ENCODE measurements around the gene VCX3B. TPM values are rescaled to one million over a fixed set of nuclear protein-coding genes. Genes with fewer than 3 reads are reported as not detected.
"Not testable (repeated sequence)": the region's sequence is repeated elsewhere in the genome, so short reads cannot be mapped to it uniquely, and the experiment has no call there.

The VCX3B gene
- polyA plus RNA-seq (ENCODE audit: insufficient read length in 10 of 10), result under 1 TPM in 5 of 10 donors, not detected in 5; 0.13 to 0.53 (median 0.35) TPM
- long read RNA-seq, donor 1, result 0 reads
- long read RNA-seq, donor 2, result 0 reads
- long read RNA-seq, donor 3, result 0 reads
- long read RNA-seq, donor 4, result 0 reads
- long read RNA-seq, donor 5, result 0 reads
- long read RNA-seq, donor 6, result 0 reads
- long read RNA-seq, donor 7, result 0 reads
- long read RNA-seq, donor 8, result 0 reads
- long read RNA-seq, donor 9, result 0 reads

DNA sequence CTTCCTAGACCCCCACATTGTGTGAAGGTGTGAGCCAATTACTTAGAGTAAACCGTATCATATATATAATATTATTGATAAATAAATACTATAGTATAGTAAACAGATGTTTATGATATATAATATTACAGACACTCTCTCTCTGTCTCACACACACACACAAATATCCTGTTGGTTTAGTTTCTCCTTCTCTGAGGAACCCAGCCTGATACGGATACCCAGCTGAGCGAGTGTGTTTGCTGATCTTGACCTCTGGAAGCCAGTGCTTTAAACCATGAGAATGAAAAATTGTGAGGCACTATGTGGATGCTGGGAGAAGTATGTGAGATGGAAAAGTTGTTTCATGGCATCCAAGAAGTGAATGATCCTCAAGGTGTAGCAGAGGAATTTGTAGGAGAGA, at the start of gene VCX3B:
VCX3B (plus strand) TSS at position 301 of the 400 bp plus-strand sequence. CDS start 621 bp downstream, outside the sequence.
- not testable (repeated sequence) for DNase-seq

DNA sequence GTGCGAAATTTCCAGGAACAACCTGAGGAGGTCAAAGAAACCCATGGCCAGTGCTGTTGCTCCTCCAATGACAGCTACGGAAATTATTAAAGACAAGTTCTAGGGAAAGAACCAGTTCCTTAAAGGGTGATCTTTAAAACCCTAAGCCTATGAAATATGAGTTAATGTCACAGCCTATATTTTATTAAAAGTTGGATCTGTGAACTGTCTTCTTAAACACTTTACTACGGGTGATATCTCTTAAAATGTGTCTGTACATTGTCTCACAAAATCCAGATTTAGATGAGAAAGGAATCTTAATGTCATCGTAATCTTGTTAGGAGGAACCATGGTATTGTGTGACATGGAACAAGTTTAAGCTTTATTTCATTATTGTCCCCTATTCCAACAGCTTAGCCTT, 46.3 kb upstream of the VCX3B start:
- no peak for DNase-seq

DNA sequence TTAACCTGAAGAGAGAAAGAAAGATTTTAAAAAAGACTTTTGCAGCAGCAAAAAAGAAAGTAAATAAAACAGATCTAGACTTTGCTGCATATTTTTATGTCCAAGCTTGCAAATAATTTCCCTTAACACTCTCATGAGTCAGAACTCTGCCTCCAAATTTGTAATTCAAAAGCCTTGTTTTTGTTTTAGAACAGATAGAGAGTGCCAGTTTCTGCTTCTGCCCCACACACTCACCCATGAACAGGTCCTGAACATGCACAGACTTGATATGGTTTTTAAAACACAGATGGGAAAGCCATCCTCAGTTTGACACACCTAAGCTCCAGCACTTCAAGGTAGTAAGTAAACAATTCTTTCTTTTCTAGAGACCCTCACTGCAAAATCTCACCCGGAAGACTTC, 39.7 kb upstream of the VCX3B start:
- DNase-seq, result no peak

DNA sequence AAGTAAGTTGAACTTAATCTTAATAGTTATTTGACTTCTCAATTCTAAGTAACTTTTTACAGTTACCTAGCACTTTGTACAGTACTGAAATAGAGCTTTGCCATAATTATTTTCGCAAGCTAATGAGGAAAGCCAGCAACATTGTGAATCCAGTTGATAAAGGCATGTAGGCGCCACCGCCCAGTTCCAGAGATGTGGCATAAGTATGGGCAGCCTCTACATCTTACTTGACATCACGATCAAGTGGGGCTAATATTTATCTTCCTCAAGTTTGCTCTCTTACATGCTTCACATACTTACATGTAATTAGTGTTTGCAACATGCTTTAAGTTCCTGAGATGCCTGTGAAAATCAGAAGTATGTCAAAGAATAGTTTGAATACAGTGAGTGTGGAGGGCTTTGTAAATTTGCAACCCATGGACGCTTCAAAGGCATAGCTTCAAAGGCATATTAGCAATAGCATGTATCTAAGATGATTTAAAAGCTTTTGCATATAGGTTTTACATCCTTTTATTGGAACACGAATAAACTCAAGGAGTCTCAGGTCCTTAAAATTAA, 34.9 kb upstream of the VCX3B start:
- no peak for DNase-seq

DNA sequence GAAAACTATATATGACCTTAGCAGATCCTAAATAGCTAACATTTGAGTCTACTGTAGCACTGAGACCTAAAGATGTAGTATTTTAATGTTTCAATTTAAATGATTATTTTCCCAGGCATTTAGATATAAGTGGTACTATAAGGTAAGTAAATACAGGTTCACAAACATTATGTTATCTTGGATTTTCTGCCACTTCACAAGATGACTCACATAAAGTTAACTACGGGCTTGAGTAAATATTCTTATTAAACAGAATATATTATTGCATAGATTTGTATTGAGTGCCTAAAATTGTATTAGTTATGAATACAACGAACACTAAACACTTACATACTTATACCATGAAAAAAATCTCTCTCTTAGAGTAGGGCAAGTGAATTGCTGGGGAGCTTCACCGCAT, 34.2 kb upstream of the VCX3B start:
- DNase-seq, result no peak

DNA sequence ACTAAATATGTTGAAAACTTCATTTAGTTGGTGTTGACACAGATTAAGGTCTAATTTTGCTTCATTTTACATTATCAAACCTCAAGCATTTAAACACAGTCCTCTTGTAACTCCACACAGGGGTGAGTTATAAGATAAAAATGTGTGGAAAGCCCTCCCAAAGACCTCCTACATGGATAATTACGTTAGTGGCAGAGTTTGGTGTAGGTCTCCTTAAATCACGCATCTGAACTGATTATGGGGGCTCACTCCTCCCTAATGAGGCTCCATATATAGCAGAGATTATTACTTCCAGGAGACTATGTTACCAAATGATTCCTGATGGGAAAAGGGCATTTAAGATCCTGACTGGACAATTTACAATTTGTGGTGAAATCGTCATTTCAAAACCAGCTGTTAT, 32.2 kb upstream of the VCX3B start:
- no peak for DNase-seq

DNA sequence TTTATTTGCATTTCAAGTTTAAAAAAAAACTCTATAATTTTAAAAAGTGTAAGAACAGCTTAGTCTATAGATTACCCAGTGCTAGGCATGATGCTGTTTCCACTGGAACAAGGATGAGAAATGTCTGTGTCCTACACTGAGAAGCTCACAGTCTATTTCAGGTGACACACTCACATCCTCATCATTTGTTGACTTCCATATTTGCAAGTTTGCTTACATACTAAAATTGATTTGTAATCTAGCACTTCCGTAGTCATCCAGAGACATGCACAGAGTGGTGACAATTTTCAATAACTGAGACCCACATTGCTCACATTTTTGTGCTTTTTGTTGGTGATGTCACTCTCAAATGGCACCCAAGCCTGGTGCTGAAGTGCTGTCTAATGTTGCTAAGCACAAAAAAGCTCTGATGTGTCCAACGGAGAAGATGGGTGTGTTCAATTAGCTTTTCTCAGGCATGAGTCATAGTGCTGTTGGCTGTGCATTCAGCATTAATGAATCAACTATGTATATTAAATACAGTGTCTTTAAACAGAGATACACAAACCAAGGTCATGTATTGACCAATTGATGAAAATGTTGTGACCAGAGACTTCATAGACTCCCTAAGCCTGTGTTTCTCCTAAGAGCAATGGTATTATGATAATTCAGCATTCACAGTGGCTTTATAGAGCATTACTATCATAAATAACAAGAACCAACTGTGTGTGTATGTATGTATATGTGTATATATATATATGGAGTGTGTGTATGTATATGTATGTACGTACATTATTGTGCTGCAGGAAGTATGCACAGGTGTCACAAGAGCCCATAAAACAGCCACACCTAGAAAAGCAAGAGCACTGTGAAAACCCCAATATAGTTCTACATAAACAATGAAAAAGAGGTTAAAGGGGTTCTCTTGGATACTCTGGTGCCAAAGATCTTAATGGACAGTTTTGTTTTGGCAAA, 31.2 kb upstream of the VCX3B start:
- DNase-seq, result no peak

DNA sequence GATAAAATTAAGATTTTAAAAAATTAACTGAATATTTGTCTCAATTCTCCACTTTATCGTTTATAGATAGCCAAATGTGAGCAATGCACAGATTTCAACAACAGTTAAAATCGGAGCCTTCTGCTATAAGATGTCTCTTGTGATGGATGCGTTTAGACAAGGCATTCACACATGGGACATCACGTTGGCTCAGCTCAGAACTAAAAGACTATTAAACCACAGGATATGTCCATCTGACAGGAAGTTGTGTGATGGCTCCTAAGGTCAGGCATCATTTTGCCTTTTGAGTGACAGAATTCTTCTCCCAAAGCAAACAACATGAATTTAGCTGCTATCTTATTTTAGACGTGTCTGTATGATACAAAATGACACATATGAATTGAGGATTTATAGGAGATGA, 17.3 kb upstream of the VCX3B start:
- DNase-seq, result no peak

DNA sequence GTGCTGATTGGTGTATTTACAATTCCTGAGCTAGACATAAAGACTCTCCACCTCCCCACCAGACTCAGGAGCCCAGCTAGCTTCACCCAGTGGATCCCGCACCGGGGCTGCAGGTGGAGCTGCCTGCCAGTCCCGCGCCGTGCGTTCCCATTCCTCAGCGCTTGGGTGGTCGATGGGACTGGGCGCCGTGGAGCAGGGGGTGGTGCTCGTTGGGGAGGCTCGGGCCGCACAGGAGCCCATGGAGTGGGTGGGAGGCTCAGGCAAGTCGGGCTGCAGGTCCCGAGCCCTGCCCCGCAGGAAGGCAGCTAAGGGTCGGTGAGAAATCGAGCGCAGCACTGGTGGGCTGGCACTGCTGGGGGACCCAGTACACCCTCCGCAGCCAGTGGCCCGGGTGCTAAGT, 12.3 kb upstream of the VCX3B start:
- not testable (repeated sequence) for DNase-seq

DNA sequence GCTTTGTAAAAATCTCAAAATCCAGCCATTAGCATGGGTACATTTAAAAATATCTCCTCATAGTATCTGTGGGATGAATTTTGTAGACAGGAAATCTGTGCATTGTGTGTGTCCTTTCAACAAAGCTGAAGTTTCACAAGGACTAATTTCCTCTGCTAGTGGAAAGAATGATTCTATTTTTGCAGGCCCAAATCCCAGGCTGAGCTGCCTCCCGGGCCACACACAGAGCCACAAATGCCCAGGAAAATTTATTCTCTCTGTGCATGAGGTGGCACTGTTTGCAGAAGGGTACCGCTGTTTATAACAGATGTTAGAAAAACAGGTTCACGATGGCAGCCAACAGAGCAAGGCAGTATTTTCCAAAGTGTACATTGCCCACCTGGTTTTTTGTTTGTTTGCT, 11.0 kb upstream of the VCX3B start:
- peak in 2 of 3 donors; percentile 16 to 52 for DNase-seq

DNA sequence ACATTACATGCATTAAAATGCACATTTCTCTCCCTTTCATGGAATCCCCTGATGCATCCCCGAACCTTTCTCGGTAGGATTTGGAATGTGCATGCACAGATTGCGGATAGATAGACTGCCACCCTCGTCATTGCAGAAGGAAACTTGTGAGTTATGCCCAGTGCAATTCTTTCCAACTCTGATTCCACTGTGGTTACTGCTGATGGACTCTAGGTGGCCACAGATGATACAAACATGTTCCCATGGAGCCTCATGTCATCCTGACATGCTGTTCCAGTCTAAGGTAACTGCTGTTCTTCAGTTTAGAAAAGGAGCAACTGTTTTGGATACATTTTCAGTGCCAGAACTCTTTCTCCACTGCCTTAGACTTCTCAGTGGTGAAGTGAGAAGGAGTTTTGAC, 9.1 kb upstream of the VCX3B start:
- no peak for DNase-seq

DNA sequence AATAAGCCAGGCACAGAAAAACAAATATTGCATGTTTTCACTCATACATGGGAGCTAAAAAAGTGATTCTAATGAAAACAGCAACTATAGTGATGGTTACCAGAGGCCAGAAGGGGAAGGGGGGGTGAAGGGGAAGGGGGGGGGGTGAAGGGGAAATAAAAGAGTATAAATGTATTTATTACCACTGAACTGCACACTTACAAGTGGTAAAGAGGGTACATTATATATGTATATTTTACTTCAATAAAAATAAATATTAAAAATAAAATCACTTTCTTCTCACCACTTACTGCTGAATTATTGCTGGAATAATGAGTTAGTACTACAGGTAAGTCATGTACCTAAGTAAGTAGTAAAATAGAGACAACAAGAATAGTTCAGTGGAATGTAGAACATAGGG, 2.1 kb upstream of the VCX3B start:
- DNase-seq, result no peak

DNA sequence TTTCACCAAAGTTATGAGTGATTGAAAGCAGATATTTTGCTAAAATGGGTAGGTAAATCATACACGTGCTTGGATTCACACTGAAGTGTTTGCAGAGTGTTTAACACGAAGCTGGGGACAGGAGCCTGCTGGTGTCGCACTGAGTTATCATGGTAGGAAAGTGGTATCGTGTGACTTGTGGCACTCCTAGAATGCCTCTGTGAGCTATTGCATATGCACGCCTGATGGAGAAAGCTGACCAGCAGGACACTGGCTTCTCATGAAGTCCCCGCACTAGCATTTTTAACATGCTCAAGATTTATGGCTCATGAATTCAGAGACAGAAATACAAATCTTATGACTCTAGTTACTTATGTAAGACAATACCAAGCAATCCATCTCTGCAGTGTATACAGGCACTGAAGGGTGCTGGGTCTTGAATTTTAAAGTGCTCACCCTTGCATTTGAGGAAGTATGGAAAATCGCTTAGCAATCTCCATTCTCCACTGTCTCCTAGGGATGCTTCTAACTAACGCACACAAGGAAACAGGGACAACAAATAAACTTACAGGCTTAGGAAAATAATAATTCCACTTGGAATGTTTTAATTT, 19.8 kb downstream of the VCX3B start:
- DNase-seq, result peak in 1 of 3 donors; percentile 23

DNA sequence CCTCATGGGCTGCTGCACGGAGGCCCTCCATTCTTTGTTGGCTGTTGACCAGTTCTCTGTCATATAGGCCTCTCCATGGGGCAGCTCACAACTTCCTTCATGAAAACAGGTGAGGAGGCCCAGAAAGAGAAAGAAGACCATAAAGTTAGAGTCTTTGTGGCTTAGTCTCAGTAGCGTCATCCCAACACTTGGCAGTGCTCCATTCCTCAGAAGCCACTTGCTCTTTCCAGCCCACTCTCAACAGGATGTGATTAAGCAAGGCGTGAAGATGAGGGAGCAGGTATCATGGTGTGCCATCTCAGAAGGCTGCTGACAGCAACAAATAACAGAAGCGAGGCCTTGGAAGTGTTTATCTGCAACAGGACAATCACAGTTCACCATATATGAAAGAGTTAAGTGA, 30.4 kb downstream of the VCX3B start:
- DNase-seq, result not testable (repeated sequence)

DNA sequence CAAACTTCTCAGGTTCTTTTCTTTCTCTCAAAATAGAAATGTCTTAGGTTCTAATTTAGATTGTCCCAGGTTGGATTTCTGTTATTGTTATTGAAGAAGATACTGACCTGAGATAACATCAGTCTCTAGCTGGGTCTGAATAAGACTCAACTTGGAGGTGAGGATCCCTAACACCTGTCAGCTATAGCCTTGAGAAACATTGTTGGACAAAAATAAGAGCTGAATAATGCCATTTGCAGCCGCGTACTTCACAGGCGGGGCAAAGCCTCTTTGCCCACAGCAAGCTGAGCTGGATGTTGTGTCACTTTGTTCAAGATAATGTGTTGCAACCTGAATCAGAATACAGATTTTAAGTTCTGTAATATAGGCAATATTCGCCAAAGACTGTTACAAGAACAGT, 35.6 kb downstream of the VCX3B start:
- no peak for DNase-seq

DNA sequence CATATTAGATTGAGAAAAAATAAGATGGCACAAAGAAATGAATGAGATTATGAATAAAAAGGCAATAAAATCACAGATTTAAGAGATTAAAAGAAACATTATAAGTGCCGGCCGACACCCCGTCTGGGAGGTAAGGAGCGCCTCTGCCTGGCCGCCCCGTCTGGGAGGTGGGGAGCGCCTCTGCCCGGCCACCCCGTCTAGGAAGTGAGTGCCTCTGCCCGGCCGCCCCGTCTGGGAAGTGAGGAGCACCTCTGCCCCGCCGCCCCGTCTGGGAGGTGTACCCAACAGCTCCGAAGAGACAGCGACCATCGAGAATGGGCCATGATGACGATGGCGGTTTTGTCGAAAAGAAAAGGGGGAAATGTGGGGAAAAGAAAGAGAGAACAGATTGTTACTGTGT, 37.5 kb downstream of the VCX3B start:
- DNase-seq, result not testable (repeated sequence)

DNA sequence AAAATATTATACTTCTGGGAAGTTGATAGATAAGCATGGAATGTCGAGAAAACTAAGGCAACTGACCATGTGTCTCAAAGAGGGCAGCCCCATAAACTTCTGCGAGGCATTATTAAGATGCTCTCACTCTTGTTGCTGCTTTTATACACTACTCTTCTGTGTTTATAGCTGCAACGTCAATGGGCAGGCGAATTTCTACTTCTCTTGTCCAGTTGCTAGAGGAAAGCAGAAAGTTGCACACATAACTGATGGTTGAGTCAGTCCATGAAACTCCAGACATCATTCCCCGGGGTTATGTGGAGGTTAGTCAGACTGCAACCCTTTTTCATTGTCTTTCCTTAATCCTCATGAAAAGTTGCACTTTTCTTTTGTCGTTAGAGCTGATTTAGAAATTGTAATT, 39.8 kb downstream of the VCX3B start:
- DNase-seq, result peak in 2 of 3 donors; percentile 17 to 29
